ENCODE data around the gene HIBADH.

The HIBADH gene

GRCh38 chr7:27662490-27663205, at the start of gene HIBADH:
Gene HIBADH (minus strand): TSS chr7:27662883. CDS start chr7:27662788, 95 bp downstream.
- DNase-seq = peak; percentile 91

- DNase-seq = no peak
Measured at GRCh38 chr7:27712217-27712616, 49.5 kb upstream of the HIBADH start.

GRCh38 chr7:27709137-27710075, 46.7 kb upstream of the HIBADH start:
- DNase-seq = no peak

- no peak for DNase-seq
Measured at GRCh38 chr7:27708485-27708884, 45.8 kb upstream of the HIBADH start.

- DNase-seq = no peak
Measured at GRCh38 chr7:27705200-27705594, 42.5 kb upstream of the HIBADH start.

GRCh38 chr7:27704422-27705199, 41.9 kb upstream of the HIBADH start:
- DNase-seq = no peak

- no peak for DNase-seq
Measured at GRCh38 chr7:27703181-27703580, 40.5 kb upstream of the HIBADH start.

GRCh38 chr7:27700501-27700900, 37.8 kb upstream of the HIBADH start:
- DNase-seq = no peak

- no peak for DNase-seq
Measured at GRCh38 chr7:27699751-27700150, 37.1 kb upstream of the HIBADH start.

GRCh38 chr7:27697861-27698430, 35.3 kb upstream of the HIBADH start:
- DNase-seq = no peak

GRCh38 chr7:27695096-27695495, 32.4 kb upstream of the HIBADH start:
- DNase-seq = no peak

- no peak for DNase-seq
Measured at GRCh38 chr7:27693794-27694193, 31.1 kb upstream of the HIBADH start.

- no peak for DNase-seq
Measured at GRCh38 chr7:27690649-27691048, 28.0 kb upstream of the HIBADH start.

- DNase-seq = no peak
Measured at GRCh38 chr7:27689591-27690164, 27.0 kb upstream of the HIBADH start.

- DNase-seq = no peak
Measured at GRCh38 chr7:27689150-27689549, 26.5 kb upstream of the HIBADH start.

GRCh38 chr7:27688646-27689045, 26.0 kb upstream of the HIBADH start:
- DNase-seq = no peak

- DNase-seq = no peak
Measured at GRCh38 chr7:27688056-27688455, 25.4 kb upstream of the HIBADH start.

GRCh38 chr7:27686315-27686714, 23.6 kb upstream of the HIBADH start:
- no peak for DNase-seq

GRCh38 chr7:27685893-27686292, 23.2 kb upstream of the HIBADH start:
- no peak for DNase-seq

- no peak for DNase-seq
Measured at GRCh38 chr7:27685209-27685608, 22.5 kb upstream of the HIBADH start.

- no peak for DNase-seq
Measured at GRCh38 chr7:27684491-27684890, 21.8 kb upstream of the HIBADH start.

- no peak for DNase-seq
Measured at GRCh38 chr7:27680610-27681009, 17.9 kb upstream of the HIBADH start.

Measured in NCI-H187 treated with DMSO at 0.1 percent for 48 hours (cell line).